Suppressor macrophage treated with lipopolysaccharide for 1 hour (primary cell): ENCODE data around the gene MAPRE2.
A peak's percentile ranks its signal among the peaks of the same experiment; 100 is the strongest.

Experiments
- DNase-seq, 3 donors: peaks; one replicate each; pipeline ENCODE4 v3.0.0-alpha.2; 2020 to 2022

The MAPRE2 gene

DNA sequence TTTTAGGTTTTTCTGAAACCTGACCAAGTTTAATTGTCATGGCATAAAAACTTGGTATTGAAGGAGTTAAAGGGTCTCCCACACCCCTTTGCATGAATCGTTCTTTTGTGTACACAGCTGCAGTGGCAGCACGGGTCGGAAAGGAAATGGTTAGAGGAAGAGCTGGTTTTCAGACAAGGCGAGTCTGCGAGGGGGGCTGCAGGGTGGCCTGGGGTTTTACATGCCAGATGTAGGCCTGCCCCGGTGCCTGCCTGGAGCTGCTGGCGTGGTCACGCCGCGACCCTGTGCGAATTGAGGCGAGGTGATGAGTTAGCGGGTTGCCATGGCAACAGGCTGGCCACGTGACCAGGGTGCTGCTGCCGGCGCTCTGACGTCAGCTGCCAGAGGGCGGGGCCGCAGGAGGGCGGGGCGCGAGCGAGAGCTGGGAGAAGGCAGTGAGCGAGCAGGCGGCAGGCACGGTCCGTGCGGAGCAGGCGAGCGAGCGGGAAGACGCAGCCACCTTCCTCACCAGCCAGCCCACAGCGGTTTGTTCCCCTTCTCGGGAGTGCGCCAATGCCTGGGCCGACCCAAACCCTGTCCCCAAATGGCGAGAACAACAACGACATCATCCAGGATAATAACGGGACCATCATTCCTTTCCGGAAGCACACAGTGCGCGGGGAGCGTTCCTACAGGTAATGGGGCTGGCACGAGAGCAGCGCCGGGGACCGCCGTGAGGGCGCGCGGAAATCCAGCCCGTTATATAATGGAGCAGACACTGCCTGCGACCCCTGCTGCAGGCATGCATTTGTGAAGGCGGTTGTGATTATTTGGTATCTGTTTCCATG lies at the start of gene MAPRE2:
TSS of gene MAPRE2 (plus strand) at position 426 of the 827 bp plus-strand sequence. CDS start at position 553, 127 bp downstream.
- peak; percentile 99 for DNase-seq

DNA sequence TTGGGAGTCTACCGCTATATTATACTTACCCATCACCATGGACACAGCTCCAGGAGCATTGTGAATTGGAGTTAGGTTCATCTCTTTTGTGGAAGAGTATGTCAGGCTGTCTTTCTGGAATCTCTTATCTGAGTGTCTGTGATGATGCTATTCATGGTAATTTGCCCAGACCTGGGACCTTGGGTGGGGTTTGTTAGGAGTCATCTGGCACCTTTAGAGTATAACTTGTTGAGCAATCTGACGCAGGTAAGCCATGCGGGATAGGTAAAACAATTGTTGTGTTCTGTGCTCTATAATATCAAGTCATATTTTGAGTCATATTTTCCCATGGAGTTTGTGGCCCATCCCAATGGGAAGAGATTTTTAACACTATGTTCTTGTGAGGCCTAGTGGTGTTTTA lies 49.7 kb upstream of the MAPRE2 start:
- DNase-seq, result no peak

DNA sequence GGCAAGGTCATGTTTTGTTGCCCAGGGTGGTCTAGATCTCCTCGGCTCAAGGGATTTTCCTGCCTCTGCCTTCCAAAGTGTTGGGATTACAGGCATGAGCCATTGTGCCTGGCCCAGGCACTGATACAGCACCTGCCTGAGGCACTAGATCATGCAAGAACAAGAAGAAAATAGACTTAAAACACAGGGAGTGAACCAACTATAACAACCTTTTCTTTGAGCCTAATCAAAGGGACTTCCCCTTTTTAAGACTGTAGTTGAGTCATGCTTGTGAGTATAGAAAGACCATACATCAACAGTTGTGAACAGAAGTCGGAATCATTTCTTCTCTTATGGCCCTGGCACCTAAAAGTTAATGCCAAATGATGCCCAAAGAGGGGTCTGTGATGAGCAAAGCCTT lies 47.9 kb upstream of the MAPRE2 start:
- peak; percentile 30 to 67 (median 67) for DNase-seq

DNA sequence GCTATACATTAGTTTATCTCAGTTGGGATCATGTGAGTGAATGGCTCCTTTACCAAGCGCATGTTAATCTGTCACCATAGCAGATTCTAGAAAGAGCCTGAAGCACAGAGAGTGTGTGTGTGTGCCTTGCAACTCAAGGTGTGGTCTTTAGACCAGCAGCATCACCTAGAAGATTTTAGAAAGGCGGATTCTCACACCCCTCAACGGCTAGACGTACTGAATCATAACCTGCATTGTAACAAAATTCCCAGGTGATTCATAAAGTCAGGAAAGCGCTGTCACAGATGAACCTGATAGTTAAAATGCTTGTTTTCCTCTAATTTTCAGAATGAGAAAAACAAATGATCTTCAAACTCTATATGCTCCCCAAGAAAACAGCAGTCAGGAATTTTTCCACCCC lies 45.5 kb upstream of the MAPRE2 start:
- no peak for DNase-seq

DNA sequence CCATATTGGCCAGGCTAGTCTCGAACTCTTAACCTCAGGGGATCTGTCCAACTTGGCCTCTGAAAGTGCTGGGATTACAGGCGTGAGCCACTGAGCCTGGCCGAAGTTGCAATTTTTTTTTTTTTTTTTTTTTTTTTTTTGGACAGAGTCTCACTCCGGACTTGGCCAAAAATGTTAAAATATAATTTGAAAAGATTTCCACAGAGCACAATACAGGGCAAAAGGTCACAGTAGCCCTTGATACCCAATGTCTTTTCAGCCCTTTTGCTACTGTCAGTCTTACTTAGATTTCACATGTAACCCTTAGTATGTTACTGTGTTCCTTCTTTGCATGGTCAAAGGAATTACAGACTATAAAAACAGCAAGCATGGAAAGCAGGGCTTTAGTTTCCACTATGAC lies 42.6 kb upstream of the MAPRE2 start:
- DNase-seq, result no peak

DNA sequence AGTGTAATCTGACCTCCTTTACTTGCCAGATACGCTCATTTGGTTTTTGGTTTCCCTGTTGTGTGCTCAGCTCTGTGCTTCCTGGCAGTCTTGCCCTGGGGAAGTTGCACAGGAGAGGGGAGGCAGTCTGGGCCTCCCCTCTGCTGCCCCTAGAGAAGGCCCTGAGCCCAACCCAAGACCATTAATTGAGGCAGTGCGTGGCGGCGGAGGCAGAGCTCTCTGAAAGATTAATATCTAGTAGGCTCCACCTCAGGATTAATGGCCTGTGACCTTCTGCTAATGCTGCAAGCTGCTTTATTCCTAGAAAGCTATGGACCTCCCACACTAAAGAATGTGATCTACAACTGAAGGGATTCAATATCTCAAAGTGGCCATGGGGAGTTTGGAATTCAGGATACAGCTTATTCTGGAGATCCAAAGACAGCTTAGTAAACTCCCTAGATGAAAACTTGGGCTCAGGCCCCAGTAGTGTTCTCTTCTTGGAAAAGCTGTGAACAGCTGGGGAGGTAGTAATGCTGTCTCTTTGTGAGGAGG lies 41.4 kb upstream of the MAPRE2 start:
- no peak for DNase-seq

DNA sequence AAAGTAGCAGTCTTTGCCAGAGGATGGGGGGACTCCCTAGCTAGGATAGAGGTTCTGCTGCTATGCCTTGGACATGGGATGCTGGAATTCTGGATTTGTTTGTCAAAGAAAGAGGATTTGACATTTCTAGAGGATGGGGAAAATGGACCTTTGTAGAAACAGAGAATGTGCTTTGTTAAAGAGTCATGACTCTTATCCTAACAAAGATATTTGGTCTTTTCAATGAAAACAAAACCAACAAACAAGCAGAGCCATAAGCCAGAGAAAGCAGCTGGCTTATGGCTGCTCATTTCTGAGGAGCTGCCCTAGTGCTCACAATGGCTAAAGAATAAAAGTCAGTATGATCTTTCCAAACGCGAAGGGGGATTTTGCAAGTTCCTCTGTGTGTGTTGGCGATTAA lies 40.8 kb upstream of the MAPRE2 start:
- no peak for DNase-seq

DNA sequence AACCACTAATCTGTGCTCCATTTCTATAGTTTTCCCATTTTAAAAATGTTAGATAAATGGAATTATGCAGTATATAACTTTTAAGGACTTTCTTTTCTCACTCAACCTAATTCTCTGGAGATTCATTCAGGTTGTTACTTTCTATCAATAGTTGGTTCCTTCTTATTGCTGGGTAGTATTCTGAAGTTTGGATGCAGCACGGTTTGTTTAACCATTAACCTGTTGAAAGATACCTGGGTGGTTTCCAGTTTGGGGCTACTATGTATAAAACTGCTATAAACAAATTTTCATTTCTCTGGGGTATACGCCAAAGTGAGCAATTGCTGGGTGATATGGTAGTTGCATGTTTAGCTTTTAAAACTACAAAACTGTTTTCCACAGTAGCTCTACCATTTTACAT lies 39.1 kb upstream of the MAPRE2 start:
- no peak for DNase-seq

DNA sequence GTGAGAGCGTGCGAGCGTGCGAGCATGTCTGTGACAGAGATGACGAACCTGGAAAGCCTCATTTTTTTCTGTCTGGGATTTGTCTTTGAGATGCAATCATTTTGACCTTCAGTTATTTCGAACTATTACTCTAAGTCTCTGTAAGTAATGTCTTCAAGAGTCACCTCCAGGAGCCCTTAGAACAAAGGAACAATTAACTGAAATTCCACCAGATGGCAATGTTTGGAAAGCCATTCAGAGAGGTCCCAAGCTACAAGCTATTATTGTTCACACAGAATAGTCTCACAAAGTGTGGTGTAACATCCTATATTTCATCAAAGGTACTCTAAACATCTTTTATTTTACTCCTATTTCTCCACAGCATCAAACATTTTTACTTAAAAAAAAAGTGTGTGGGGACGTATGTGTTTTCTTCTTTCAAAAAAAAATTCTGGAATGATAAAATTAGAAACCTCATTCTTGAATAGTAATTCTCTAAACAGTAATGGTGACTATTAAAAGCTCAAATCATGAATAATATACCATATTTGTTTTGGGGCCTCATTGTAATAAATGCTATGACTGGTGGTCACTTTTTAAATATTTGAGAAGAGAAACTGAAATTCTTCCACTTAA lies 35.1 kb upstream of the MAPRE2 start:
- peak; percentile 65 to 82 (median 73) for DNase-seq

DNA sequence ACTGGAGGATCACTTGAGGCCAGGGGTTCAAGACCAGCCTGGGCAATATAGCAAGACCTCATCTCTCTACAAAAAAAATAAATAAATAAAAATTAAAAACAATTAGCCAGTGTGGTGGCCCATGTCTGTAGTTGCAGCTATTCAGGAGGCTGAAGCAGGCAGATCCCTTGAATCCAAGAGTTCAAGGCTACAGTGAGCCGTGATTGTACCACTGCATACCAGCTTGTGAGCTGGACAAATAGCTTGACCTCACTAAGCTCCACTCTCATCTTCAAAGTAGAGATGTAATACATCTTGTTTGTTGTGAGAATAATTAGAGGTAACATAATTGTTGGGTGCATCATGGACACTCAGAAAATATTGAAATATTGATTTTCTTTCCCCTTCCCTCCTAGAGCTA lies 31.1 kb upstream of the MAPRE2 start:
- no peak for DNase-seq

DNA sequence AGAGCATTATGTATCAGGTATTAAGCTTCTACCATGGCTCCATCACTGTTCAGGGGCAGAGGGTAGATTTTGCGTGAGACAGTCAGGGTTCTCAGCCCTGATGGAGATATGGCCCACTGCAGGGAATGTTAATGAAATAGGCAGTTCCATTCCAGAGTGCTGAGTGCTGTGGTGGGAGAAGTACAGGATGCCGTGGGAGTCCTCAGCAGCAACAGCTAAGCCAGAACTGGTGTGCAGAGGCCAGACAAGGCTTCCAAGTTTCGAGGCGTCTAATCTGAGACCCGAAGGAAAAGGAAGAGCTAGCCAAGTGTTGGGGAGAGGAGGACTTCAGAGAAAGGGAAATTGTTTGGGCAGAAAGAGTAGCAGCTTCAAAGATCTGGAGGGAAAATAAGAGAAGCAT lies 30.2 kb upstream of the MAPRE2 start:
- peak in 1 of 3 donors; percentile 2 for DNase-seq

DNA sequence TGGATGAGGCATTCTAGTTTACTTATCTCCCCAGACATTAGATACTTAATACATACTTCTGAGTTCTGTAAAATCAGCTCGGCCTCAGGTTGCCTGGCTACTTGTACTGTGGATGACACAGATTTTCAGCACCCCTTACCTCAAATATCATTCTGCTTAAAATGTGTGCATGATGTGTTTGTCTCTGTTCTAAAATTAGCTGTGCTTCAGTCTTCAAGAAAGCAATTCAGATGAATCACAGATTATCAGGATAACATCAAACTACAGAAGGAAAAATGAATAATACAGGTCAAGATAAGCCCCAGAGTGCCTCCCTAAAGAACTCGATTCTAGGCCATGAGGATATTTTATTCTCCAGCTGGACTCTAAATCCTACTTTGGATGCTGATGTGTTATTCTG lies 21.3 kb upstream of the MAPRE2 start:
- no peak for DNase-seq

DNA sequence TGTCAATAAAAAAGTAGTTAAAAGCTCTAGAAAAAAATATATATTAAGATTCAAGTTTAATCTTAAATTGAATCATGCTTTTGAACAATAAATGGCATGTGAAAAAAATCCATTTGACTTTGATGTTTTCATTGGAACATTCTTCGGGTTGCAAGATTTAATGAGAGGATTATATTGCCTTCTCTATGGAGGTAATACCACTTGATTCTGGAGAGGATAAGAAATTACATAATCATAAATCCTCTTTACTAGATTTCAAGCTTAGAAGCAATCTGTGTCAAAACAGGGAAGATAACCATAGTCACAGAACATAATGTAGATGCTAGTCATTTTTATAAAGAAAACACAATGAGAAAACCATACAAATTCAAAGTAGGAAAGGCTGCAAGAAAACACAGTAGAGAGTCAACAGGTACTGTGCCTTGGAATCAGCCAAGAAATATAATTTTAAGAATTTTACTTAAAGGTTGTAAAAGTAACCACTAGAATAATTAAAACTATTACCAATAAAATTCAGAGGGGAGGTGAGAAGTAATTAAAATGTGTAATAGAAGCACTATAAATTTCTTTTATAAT lies 18.7 kb upstream of the MAPRE2 start:
- DNase-seq, result no peak

DNA sequence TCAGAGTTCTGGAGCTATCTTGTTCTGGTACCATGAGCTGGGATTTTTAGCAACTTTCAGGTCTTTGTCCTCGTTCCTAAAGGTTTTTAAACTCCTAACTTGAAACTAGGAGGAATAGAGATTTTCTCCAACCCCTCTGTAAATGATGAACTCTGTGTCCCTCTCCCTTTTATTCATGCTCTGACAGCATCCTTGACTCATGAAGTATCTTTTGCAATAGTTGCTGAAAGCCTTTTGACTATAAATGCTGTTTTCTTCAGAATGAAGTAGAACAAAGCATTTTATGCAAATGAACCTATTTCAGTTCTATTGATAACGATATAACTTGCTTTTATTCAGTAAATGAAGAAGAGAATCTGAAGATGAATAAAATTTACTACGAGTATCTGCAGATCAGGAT lies 17.0 kb upstream of the MAPRE2 start:
- DNase-seq, result peak in 2 of 3 donors; percentile 32 to 39

DNA sequence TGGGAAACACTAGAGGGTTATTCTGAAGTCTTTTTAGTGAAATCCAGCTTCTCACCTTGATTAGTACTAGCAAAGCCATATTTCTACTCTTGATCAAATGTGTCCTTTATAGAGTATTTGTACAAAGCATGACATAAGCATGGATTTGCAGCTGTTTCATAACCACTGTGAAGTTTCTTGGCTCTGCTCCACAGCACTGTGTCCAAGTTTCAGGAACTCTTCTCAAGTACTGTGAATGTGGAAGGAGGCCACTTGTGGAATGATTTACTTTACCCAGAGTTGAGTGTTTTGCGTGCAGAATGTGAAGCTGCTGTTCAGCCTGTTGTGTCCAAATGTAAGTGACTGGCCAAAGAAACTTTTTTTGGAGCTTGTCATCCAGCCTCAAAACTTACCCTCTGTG lies 16.2 kb upstream of the MAPRE2 start:
- peak in 2 of 3 donors; percentile 21 to 34 for DNase-seq

DNA sequence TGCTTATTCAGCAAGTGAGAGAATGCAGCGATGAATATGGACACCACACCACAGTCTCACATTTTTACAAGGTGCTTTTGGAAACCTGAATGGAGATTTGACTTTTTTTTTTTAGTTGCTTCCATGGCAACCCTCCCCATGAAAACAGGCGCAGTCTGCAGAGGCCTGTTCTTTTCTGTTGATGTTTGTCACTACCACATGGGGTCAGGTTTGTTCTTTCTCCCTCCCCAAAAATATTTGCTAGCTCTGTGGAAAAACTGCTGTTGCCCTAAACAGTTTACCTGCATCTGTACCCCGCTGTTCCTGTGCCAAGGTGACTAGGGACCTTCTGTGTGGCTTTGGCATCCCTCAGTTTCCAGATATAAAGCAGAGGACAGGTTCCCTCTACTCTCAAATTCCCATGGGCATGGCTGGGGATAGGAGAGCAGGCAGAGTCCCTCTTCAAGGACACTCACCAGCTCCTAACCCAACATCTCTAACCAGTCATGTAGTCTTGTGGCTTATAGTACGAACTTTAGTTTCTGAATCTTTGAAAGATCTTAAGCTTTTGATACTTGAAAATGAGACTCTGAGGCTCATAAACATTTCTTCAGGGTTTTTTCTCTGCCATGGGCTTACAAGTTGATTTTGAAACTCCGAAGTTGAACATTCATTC lies 14.7 kb upstream of the MAPRE2 start:
- DNase-seq, result no peak

DNA sequence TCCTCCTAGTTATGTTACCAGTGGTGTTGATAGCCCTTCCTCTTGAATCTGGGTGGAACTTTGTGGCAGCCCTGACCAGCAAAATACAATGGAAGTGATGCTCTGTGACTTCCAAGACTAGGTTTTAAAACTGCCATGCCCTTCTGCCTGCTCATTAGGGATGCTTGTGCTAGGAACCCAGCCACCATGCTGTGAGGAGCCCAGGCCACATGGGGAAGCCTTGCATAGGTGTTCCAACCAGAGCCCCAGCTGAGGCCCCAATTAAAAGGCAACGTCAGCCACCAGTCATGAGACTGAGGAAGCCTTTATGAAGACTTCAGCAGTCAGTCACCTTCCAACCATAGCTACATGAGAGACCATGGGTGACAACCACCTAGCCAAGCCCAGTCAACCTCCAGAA lies 14.0 kb upstream of the MAPRE2 start:
- no peak for DNase-seq

DNA sequence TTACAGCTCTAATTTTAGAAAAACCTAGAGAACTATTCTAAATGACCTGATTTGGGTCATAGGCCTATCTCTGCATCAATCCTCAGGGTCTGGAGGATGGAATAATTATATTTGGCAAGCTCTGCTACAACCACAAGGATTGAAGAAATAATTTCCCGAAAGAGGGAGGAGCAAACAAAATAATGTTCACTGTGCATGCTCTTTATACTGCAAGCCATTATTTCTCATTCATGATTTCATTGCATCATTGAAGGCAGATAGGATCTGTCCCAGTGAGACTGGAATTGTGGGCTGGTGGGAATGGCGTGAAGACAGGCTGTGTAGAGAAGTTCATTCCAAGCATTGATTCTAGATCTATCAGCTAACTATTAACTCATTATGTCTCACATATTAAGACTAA lies 12.7 kb upstream of the MAPRE2 start:
- DNase-seq, result no peak

DNA sequence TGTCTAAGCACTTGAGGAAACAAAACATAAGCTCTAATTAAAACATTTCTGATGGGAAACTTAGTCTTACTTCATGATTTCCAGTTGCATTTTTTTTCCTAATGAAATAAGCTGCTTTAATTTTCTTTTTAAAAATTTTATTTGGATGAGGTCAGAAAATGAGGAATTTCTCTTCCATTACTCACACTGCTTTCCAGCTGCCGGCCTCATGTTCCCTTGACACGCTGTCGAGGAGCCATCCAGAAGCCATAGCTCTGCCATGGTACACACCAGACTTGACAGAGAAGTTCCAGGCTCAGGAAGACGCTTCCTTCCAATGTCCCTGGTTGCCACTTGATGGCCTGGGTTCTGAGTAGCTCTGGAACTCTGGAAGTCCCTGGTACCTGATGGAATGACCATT lies 12.1 kb upstream of the MAPRE2 start:
- no peak for DNase-seq

DNA sequence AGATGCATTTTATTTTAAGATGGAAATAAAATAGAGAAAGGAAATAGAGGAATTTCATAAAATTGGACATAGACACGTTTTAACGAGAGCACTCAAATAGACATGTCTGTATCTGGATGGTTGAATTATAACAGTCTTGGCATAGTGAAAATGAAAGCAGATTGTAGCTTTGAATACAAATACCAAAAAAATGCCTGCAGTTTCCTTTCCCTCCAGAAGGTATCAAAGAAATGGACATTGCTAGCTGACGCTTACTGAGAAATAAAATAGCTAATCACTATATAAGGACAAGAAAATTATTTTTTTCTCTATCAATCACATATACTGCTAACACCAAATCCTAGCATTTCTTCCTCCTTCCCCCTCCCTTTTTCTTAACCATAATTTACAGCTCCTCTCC lies 11.4 kb upstream of the MAPRE2 start:
- peak; percentile 31 to 67 (median 53) for DNase-seq

DNA sequence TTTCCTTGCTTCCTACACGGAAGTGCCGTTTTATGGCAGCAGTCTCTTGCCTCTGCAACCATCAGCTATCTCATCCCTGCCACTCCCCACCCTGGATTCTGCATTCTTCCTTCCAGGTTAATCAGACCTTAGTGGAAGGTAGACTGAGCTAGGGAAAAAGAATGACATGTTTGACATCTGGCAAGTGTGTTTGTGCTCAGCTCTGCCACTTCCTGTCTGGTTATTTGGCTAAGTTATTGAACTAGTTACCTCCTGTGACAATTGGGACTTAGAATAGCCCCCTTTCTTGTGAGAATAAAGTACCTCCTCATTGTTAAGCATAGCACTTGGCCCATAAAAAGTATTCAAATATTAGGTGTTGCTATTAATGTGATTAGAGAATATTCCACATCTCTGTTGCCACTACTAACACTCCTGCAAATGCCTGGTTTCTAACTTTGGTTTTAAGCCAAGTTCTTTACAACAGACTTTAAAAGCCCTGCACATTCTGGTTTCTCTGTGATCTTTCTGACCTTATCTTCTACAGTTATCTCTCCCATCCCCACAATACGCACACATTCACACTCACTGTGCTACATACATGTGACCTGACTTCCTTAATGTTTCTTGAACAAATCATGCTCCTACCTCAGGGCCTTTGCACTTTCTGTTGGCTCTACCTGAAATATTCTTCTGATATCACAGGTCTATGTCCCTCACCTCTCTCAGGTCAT lies 10.8 kb upstream of the MAPRE2 start:
- DNase-seq, result no peak

DNA sequence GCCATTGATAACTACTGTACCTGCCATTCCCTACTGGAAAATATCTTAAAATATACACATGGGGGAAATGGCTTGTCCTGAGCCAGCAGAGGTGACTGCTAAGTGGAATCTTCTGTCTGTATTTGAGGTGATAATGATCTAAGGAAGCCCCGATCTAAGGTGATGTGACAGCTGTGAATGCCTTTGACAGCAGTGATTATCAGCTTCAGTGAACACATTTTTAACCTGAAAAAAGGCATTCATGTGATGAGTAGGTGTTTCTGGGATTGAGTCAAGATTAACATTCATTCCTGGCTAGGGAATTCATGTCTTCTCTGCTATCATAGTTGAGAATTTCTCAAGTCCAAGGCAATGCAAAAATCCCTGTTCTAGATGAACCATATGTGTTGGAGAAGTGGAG lies 9.1 kb upstream of the MAPRE2 start:
- no peak for DNase-seq

DNA sequence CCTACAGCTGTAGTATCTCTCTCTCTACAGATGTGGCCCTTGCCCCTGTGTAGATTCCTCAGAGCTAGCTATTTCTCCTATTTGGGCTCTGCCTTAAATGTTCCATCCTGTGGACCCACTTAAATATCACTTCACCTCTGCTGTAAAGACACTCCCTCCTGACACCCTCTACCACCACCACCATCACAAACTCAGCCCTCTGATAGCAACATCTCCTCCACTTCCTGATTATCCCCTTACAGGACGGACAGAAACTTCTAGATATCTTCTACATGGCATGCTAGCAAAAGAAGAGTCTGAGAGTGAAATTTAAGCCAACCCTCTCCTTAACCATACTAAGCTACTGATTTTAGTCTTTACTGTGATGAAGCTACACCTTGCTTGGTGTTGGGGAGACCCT lies 3.2 kb upstream of the MAPRE2 start:
- no peak for DNase-seq
